Motor neuron (in vitro differentiated cells): ENCODE results near the gene VPS8. TPM values are rescaled to one million over a fixed set of nuclear protein-coding genes. Genes with fewer than 3 reads are reported as not detected.

Experiments
- ATAC-seq, 8 experiments: fragments of 200-7000 bp; cut with Tn5 transposase; replicated peaks in 6 of 8; 2 replicates each; pipeline ENCODE4 v1.8.0; 2021; ENCODE audit warnings: mild to moderate bottlenecking in 8 of 8, moderate library complexity in 8 of 8
- H3K27ac ChIP-seq, 2 donors: fragments of 250-450 bp; sonication (Bioruptor Pico); 2 replicates each; pipeline ENCODE4 v1.9.0; 2021; ENCODE audit warnings: antibody characterized with exemption in 2 of 2, mild to moderate bottlenecking in 2 of 2, moderate library complexity in 1 of 2
- H3K4me1 ChIP-seq, 2 donors: fragments of 250-450 bp; sonication (Bioruptor Pico); replicated peaks in 1 of 2; 2 replicates each; pipeline ENCODE4 v1.6.1; 2021; ENCODE audit warnings: antibody characterized with exemption in 2 of 2, mild to moderate bottlenecking in 2 of 2, moderate library complexity in 1 of 2
- H3K4me3 ChIP-seq, 5 donors: fragments of 250-450 bp; sonication (Bioruptor Pico); 2 replicates each; pipeline ENCODE4 v1.9.0; 2021; ENCODE audit warnings: antibody characterized with exemption in 5 of 5, mild to moderate bottlenecking in 5 of 5, moderate library complexity in 4 of 5
- WGBS, 10 experiments: fragments of 450-650 bp; shearing (Covaris generic); methylation state at CpG; one replicate each; pipeline ENCODE4 v1.0.0; 2022; 5-methylcytosine and 5-hydroxymethylcytosine counted together
- in situ Hi-C, 9 experiments: fragments of 400-800 bp; cut with MboI; loops; one replicate each; pipeline ENCODE4 v1.15.0; 2021; ENCODE audit warnings: low sequenced_read_pairs in 9 of 9, low pct_unique_long_range_greater_than_20kb in 2 of 9; ENCODE audit not compliant: unreplicated experiment in 9 of 9
- total RNA-seq, 8 experiments: library from RNA; unstranded; fragments of 300-600 nt; gene quantifications; 2 replicates each; pipeline versions ENCODE4 v1.2.3 to v1.2.4, GENCODE V29; 2022

Gene VPS8
- total RNA-seq, 8 experiments from 2014 or later = 32.0 to 86.0 (median 56.7) TPM

- in situ Hi-C loops = no loop called here
- 20 to 100% (median 89%) methylated on average over 1 to 2 of the region's 2 CpGs; no CpG with 5 or more reads in 2 of the 10 experiments for WGBS, 10 experiments
- Histone ChIP-seq H3K4me1 (no peaks in the 10 kb centered on the region), H3K4me3 (no peak overlapping the region), H3K27ac (no peak overlapping the region)
- no peak for ATAC-seq
These were observed 38.2 kb downstream of the VPS8 start for GRCh38 chr3:184850201-184850600.

DNA sequence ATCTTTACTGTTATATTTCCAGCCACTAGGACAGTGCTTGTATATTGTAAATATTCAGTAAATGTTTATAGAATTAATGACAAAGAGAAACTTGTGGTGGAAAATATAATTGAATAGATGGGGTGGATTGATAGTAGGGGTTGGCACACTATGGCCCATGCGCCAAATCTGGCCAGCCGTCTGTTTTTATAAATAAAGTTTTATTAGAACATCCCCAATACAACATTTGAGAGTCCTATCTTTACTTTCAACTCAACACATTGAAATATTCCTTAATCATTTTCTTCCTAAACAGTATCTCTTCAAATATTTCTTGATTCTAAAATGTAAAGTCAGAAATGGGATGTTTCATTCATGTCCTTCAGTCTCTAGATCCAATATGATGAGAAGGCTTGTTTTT is 45.1 kb downstream of the VPS8 start:
- in situ Hi-C loops = no loop called here
- 60 to 100% (median 100%) methylated on average over 1 to 2 of the region's 2 CpGs; no CpG with 5 or more reads in 3 of the 10 experiments for WGBS, 10 experiments
- no peak for ATAC-seq
- Histone ChIP-seq H3K4me3 (no peak overlapping the region), H3K4me1 (no peaks in the 10 kb centered on the region), H3K27ac (no peak overlapping the region)

DNA sequence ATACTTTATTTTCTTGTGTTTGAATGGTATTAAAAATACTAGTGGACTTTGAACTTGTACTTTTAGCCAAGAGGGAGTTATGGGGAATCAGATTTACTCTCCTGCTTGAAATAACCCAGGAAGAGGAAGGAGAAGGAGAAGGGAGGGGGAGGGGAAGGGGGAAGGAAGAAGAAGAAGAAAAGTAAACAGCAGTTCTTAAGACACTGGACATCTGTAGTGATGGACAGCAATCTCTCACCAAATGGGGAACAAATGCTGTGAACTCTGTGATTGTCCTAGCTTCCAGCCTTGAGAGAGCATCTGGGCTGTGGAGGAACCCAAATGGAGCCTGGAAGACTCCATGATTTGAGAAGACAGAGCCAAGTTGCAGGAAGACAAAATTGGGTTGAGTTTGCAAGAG is 52.0 kb downstream of the VPS8 start:
- no peak overlapping the region for H3K4me3 ChIP-seq
- in situ Hi-C loops = no loop called here
- no peak overlapping the region for H3K27ac ChIP-seq
- H3K4me1 ChIP-seq = no peaks in the 10 kb centered on the region
- ATAC-seq = no peak

DNA sequence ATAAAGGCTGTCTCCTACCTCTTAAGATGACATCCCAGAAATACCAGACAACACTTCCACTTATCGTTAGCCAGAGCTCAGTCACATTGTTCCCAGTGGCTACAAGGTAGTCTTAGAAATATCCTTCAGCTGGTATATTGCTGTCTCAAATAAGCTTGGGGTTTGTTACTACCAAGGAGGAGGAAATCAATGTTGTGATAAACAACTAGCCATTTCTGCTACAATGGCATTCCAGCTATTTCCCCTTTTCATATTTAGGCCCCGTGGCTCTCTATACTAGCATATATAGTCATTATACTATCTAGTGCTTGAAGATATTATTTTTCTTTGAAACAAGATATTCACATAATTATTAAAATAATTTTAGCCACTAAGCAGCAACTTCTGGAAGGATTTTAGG is 56.5 kb downstream of the VPS8 start:
- WGBS, 10 experiments = 43 to 100% (median 98%) methylated on average over 1 to 2 of the region's 2 CpGs
- in situ Hi-C loops = no loop called here
- Histone ChIP-seq H3K27ac (no peak overlapping the region), H3K4me1 (no peaks in the 10 kb centered on the region), H3K4me3 (no peak overlapping the region)
- no peak for ATAC-seq

- WGBS, 10 experiments = 36 to 88% (median 79%) methylated on average over 1 to 4 of the region's 4 CpGs
These were observed 60.2 kb downstream of the VPS8 start for GRCh38 chr3:184872200-184872599.

GRCh38 chr3:184873141-184873540 is 61.2 kb downstream of the VPS8 start:
- WGBS, 10 experiments = 60 to 100% (median 83%) methylated on average over 1 of the region's 1 CpG; no CpG with 5 or more reads in 3 of the 10 experiments
- Histone ChIP-seq H3K4me1 (no peaks in the 10 kb centered on the region), H3K4me3 (no peak overlapping the region), H3K27ac (no peak overlapping the region)
- ATAC-seq = no peak
- in situ Hi-C loops = no loop called here

More at GRCh38 chr3:184872200-184872599, 60.2 kb downstream of the VPS8 start:
- Histone ChIP-seq H3K4me3 (no peak overlapping the region), H3K4me1 (no peaks in the 10 kb centered on the region), H3K27ac (no peak overlapping the region)
- no peak for ATAC-seq
- in situ Hi-C loops = no loop called here

GRCh38 chr3:184874709-184875644 is 63.0 kb downstream of the VPS8 start:
- no peak overlapping the region for H3K4me3 ChIP-seq
- 40 to 79% (median 72%) methylated on average over 1 to 5 of the region's 5 CpGs; no CpG with 5 or more reads in 1 of the 10 experiments for WGBS, 10 experiments
- peak in 4 of 8 experiments; percentile 27 to 66 (median 60) for ATAC-seq
- no peaks in the 10 kb centered on the region for H3K4me1 ChIP-seq
- in situ Hi-C loops = loop anchor here in 3 of 9 experiments (25.0 kb wide), 2 partner anchors 312 to 337 kb away; no protein-coding TSS in a partner anchor
- no peak overlapping the region for H3K27ac ChIP-seq

- peak in 6 of 8 experiments; percentile 38 to 99 (median 58) for ATAC-seq
- Histone ChIP-seq H3K4me3 (no peak overlapping the region), H3K4me1 (no peaks in the 10 kb centered on the region), H3K27ac (no peak overlapping the region)
- in situ Hi-C loops = loop anchor here in 3 of 9 experiments (25.0 kb wide), 2 partner anchors 307 to 332 kb away; no protein-coding TSS in a partner anchor
- WGBS, 10 experiments = 24 to 100% (median 86%) methylated on average over 1 to 2 of the region's 2 CpGs; no CpG with 5 or more reads in 1 of the 10 experiments
These were observed 68.5 kb downstream of the VPS8 start for GRCh38 chr3:184880276-184881019.

- 50 to 100% (median 94%) methylated on average over 1 of the region's 1 CpG; no CpG with 5 or more reads in 4 of the 10 experiments for WGBS, 10 experiments
- no peaks in the 10 kb centered on the region for H3K4me1 ChIP-seq
- no peak overlapping the region for H3K27ac ChIP-seq
- ATAC-seq = no peak
- no peak overlapping the region for H3K4me3 ChIP-seq
- in situ Hi-C loops = loop anchor here in 3 of 9 experiments (25.0 kb wide), 2 partner anchors 303 to 328 kb away; no protein-coding TSS in a partner anchor
These were observed 72.5 kb downstream of the VPS8 start for GRCh38 chr3:184884359-184885017.

GRCh38 chr3:184885112-184885511 is 73.1 kb downstream of the VPS8 start:
- WGBS, 10 experiments = 66 to 100% (median 78%) methylated on average over 1 to 4 of the region's 4 CpGs
- ATAC-seq = no peak
- Histone ChIP-seq H3K4me3 (no peak overlapping the region), H3K4me1 (no peaks in the 10 kb centered on the region), H3K27ac (no peak overlapping the region)
- in situ Hi-C loops = loop anchor here in 3 of 9 experiments (25.0 kb wide), 2 partner anchors 302 to 327 kb away; no protein-coding TSS in a partner anchor

- no peak overlapping the region for H3K27ac ChIP-seq
- WGBS, 10 experiments = 84 to 100% (median 95%) methylated on average over 1 to 2 of the region's 2 CpGs; no CpG with 5 or more reads in 5 of the 10 experiments
- in situ Hi-C loops = loop anchor here in 3 of 9 experiments (25.0 kb wide), 2 partner anchors 300 to 325 kb away; no protein-coding TSS in a partner anchor
- H3K4me3 ChIP-seq = no peak overlapping the region
- peak in 2 of 8 experiments; percentile 71 to 76 for ATAC-seq
- H3K4me1 ChIP-seq = no peaks in the 10 kb centered on the region
These were observed 75.6 kb downstream of the VPS8 start for GRCh38 chr3:184887574-184887973.

DNA sequence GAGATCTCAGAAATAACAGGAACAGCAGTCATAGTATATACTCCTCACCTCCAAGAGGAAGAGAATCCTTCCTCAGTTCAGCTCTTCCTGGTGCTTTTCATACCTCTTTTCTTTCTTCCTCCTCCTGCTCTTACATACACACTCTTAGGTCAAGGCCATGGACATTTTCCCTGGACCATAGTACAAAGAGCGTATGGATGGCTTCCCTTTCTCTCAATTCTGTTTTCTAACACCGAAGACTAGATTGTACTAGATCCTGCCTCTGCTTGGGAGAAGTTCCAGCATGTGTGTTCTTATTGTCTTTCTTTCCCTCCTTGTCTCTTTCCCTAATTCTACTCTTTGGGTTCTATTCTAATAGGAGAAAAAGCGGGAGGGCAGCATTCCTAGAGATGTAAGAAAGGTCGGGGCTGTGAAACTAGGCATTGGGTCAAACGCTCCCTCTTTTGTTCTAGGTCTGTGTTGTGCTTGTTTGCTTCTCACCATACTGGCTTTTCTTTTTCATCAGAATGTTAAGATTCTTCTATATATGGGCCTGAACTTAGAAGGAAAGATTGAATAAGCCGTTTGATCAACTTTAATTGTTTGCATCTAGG is 77.4 kb downstream of the VPS8 start:
- Histone ChIP-seq H3K27ac (no peak overlapping the region), H3K4me3 (no peak overlapping the region), H3K4me1 (no peaks in the 10 kb centered on the region)
- WGBS, 10 experiments = 63 to 100% (median 84%) methylated on average over 3 to 6 of the region's 6 CpGs
- in situ Hi-C loops = loop anchor here in 3 of 9 experiments (25.0 kb wide), 2 partner anchors 298 to 323 kb away; no protein-coding TSS in a partner anchor
- no peak for ATAC-seq
